DLD1 (cell line): ENCODE data around the gene MAST2.
"Not testable (repeated sequence)": the region's sequence is repeated elsewhere in the genome, so short reads cannot be mapped to it uniquely, and the experiment has no call there.

Experiments
- in situ Hi-C: cut with HindIII; loops from 2 replicates; pipeline ENCODE4 v1.10.0; 2017; ENCODE audit warnings: low sequenced_read_pairs

The MAST2 gene

DNA sequence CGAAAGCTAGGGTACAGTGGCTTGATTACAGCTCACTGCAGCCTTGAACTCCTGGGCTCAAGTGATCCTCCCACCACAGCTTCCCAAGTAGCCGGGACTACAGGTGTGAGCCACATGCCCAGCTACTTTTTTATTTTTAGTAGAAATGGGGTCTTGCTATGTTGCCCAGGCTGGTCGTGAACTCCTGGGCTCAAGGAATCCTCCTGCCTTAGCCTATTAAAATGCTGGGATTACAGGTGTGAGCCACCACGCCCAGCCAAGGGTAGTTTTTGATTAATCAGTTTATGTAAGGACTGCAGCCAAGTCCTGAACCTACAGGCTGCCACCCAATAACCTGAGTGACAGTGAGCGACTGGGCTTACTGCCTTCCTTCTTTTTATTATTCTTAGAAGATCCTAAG lies 240.7 kb downstream of the MAST2 start:
- in situ Hi-C loops, result loop anchor here (5.0 to 25.0 kb wide), 2 partner anchors 78 to 143 kb away; partner anchors contain the start of genes P3R3URF, POMGNT1 and TSPAN1

- in situ Hi-C loops, result no loop called here
Measured at GRCh38 chr1:46053734-46054133, 250.3 kb downstream of the MAST2 start.

GRCh38 chr1:46056325-46056724 lies 252.9 kb downstream of the MAST2 start:
- in situ Hi-C loops, result no loop called here

- in situ Hi-C loops, result not testable (repeated sequence)
Measured at GRCh38 chr1:46057215-46057614, 253.8 kb downstream of the MAST2 start.

- in situ Hi-C loops, result no loop called here
Measured at GRCh38 chr1:46057781-46058180, 254.4 kb downstream of the MAST2 start.

- in situ Hi-C loops, result no loop called here
Measured at GRCh38 chr1:46058936-46059335, 255.5 kb downstream of the MAST2 start.

DNA sequence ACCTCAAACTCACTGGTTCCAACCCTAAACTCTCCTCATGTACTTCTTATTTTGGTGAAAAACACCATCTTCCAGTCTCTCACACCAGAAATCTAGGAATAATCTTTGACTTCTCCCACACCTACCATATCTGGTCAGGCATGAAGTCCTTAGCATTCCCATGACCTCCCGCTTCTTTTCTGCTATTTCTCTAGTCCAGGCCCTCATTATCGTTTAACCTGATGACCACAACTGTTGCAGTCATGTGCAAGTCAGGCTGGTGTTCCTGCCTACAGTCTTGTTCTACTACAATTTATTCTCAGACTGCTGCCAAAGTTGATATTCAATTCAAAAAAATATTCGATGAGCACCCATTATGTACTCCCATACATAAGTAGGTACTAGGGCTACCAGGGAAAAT lies 257.7 kb downstream of the MAST2 start:
- in situ Hi-C loops, result no loop called here

GRCh38 chr1:46062651-46063319 lies 259.4 kb downstream of the MAST2 start:
- in situ Hi-C loops, result no loop called here

- in situ Hi-C loops, result no loop called here
Measured at GRCh38 chr1:46064708-46065107, 261.3 kb downstream of the MAST2 start.

DNA sequence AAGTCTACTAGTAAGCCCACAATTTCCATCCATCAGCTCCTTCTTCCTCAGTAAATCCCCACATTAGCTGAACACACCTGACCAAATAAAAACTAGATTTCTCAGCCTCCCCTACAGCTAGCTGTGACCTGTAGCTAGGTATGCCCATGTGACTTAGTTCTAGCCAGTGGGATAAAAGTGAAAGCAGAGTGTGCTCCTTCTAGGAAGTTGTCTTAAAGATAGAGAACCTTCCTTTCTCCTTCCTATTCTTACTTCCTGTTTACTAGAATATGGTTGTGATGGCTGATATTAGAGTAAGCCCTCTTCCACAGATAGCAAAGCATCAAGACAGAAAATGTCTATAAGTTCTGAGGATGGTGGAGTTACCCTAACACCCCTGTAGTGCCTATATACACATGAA lies 262.0 kb downstream of the MAST2 start:
- in situ Hi-C loops, result no loop called here

DNA sequence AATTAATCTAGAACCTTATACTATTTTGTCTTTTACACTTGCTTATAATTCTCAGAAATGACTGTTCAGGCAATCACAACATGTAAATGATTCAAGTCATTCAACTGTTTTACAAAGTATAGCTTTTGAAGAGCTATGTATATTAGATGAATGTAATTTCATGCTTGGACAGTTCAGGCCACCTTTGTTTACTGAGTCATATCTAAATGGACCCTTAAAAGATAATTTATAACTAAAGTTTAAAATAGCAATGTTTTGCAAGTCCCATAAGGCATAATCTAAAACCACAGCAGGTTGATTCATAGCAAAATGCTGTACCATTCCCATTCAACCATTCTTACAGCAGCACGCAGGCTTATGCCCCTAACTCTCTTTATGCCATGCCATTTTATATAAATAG lies 264.2 kb downstream of the MAST2 start:
- in situ Hi-C loops, result no loop called here

- in situ Hi-C loops, result no loop called here
Measured at GRCh38 chr1:46068525-46068924, 265.1 kb downstream of the MAST2 start.

DNA sequence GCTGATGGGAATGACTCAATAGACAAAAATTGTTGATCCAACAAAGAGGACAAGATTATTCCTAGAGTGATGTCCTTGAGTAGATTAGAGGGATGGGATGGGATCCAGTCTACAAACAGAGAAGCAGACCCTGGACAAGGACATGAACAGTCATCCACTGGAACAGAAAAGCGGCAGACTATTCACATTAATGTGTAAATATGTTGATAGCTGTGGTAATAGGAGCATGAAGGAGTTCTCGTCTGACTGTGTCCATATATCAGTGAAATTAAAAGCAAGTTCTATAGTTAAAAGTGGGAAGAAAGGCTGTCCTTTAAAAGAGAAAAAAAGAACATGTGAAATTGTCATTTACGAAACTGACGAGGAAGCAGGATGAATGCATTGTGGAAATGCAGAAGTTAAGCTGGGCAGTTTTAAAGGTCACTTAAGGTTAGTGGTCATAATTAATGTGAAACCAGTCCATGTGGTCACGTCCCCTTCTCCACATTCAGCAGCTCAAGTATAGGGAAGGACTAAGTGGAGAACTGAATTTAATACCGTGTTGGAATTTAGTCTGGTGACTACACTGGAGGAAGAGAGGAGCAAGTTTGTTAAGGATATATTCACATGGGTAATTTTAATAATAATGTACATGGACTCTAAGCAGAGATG lies 266.9 kb downstream of the MAST2 start:
- in situ Hi-C loops, result no loop called here

- in situ Hi-C loops, result no loop called here
Measured at GRCh38 chr1:46072975-46073374, 269.6 kb downstream of the MAST2 start.

DNA sequence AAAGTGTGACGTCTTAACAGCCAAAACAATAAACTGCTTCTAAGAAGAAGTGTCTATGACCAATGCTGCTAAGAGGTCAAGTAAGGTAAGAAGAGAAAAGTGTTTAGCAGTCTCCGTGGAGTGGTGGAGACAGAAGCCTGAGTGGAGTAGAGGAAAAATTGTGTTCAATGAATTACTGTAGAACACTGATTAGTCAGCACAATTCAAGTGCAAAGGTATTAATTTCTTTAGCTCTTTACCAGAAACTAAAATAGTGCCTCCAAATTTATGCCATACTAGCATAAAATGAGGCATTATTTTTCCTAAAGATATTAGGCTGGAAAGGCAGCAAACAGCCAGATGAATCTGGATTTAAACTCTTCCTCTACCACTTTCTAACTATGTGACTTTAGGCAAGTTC lies 272.9 kb downstream of the MAST2 start:
- in situ Hi-C loops, result no loop called here

DNA sequence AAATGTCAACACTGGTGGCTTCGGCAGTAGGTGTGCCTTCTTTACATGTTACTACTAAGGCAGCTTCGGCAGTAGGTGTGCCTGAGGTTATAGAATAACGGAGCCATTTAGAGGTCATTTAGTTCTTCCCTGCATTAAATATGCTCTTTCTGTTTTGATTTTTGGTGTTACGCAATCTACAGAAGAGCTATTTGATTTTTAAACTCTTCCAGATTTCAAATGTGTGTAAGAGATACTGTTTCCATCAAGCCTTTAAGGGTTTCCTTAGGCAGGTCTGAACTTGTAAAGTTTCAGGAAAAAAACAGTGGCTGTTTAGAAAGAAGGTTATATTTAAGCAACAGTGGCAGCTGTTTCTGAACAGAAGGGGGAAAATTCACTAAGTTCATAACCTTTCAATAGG lies 274.2 kb downstream of the MAST2 start:
- in situ Hi-C loops, result no loop called here

- in situ Hi-C loops, result no loop called here
Measured at GRCh38 chr1:46080257-46080656, 276.8 kb downstream of the MAST2 start.

- in situ Hi-C loops, result no loop called here
Measured at GRCh38 chr1:46081206-46081605, 277.8 kb downstream of the MAST2 start.

DNA sequence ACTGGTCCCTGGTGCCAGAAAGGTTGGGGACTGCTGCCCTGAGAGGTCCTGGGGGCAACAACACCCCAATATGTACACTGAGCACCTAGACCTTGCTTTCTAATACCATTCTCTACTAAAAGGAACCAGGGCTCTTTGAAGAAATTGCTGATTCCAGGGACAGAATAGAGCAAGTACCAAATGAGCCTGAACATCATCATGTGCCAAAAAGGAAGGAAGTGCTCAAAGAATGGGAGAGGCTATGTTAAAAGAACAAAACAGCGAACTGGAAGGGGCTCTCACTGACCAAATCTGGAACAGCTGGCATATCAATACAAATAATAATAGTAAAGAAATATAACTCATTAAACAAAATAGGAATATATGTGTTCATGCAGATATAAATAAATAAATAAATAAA lies 278.2 kb downstream of the MAST2 start:
- in situ Hi-C loops, result no loop called here

DNA sequence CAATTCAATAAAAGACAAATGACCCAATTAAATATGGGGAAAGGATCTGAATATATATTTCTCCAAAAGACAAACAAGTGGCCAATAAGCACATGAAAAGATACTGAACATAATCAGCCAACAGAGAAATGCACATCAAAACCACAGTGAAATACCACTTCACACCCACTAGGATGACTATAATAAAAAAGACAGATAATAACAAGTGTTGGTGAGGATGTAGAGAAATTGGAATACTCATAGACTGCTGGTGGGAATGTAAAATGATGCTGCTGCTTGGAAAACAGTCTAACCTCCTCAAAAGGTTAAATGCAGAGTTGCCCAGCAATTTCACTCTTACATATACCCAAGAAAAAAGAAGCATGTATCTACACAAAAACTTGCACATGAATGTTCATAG lies 280.2 kb downstream of the MAST2 start:
- in situ Hi-C loops, result no loop called here

- in situ Hi-C loops, result no loop called here
Measured at GRCh38 chr1:46084553-46085451, 281.4 kb downstream of the MAST2 start.
